Activated naive CD8-positive, alpha-beta T cell treated with anti-CD3 and anti-CD28 coated beads, Interleukin-2, amount 50 U/mL, for 16 hours (primary cell): Measurements from ENCODE around the gene MAPKBP1.

Experiments
- DNase-seq: peaks from one replicate; pipeline ENCODE4 v3.0.0-alpha.2; 2020; ENCODE audit warnings: low read depth, low spot score

The MAPKBP1 gene

DNA sequence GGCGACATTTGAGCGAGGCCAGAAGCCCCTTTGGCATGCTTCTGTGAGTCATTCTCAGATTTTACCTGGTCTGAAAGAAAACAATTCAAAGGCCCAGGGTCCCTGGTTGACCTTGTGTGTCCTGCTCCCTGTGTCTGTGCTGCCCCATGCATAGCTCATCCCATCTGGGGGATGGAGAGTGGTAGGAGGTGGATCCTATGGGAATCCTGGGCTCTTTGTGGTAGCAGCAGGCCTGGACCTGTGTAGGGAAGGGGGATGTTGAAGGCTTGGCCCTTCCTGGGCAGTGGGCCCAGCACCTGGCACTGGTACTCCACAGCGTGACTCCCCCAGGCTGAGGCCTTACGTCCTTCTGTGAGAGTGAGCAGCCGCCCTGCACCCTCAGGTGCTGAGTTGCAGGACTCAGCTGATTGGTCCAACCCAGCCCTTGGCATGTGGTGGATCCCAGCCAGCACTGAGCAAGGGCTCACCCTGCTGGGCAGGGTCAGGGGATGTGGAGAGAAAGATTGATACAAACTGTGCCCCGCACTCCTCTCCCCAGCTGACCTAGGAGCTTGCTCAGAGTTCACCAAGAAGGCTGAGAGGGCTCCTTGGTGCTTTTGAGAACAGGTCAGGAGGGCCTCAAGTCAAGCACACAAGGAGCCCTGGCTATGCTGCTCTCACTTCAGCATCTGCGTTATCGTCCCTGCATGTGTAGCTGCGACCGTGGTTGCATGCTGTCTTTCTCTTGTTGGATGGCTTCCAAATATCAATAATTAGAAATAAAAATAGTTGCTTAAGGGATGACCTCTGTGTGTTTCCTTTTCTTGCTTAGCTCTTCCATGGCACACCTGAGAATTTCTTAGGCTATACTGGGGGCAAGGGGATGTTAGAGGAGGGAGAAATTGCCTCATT lies 32.3 kb downstream of the MAPKBP1 start:
- no peak for DNase-seq

DNA sequence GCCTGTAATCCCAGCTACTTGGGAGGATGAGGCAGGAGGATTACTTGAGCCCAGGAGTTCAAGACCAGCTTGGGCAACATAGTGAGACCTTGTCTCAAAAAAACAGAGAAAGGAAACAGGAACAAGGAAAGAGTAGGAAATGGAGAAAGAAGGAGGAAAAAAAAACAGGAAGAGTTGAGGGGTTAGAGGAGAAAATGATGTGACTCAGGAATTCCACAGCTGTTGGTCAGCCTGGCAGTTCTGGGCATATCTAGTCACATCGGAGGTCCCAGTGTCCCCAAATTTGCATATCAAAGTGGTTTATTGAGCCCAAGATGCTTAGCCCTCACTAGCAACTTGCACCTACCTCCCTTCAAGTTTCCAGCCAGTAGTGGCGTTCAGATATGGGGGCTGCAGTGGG lies 34.8 kb downstream of the MAPKBP1 start:
- DNase-seq = no peak

DNA sequence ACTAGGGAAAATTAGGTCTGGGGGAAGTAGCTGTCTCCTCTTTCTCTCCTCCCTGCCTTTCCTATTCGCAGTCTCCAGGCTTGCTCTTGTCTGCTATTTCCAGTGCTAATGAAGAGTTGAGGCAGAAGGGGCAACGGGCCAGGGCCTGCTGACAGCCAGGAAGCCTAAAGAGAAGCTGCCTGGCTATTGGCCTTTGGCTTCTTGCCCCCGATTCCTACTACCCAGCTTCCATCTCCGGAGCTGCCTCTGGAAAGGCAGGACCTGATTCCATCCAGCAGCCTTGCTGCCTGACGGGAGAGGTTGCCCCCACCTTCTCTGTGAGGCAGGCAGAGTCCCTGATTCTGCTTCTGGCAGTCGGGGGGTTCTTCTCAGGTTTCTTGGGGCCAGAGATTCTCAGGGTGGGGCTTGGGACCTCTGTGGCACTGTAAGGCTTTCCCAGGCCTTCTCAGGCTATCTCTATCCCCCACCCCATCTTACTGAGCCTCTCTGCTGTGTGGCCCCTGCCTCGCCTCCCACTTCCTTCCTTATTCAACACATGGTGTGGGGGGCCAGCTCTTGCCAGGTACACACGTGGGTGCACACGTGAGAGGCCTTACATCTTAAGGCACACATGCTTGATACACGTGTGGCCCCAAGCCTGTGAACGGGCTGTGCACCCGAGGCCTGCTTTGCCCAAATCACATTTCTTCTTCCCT lies 35.4 kb downstream of the MAPKBP1 start:
- DNase-seq = no peak

DNA sequence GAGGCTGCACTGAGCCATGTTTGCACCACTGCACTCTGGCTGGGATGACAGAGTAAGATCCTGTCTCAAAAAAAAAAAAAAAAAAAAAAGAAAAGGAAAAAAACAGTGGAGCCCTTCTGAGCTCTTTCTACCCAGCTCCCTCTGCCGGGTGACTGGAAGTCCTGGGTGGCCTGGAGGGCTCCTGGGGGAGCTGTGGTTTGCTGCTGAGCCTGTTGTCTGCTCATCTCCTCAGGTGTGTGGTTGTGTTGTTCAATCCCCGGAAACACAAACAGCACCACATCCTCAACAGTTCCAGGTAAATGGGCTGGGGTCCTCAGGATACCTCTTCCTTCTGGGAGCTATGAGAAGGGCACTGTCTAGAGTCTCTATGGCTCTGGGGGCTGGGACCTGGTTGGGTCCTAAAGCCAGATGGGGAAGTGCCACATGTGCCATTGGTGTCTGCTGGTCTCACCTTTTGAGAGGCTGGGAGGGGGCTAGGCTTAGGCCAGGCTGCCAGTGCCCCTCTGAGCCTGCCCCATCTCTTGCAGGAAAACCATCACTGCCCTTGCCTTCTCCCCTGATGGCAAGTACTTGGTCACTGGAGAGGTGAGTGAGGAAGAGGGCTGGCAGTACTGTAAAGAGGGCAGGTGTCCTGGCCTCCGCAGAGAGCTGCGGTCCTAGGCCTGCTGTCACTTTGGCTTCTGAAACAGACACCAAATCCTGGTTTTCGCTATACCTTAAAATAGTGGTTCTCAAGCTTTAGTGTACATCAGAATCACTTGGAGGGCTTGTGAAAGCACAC lies 36.6 kb downstream of the MAPKBP1 start:
- DNase-seq = no peak

GRCh38 chr15:41811432-41812195 lies 37.3 kb downstream of the MAPKBP1 start:
- DNase-seq = peak; percentile 34

DNA sequence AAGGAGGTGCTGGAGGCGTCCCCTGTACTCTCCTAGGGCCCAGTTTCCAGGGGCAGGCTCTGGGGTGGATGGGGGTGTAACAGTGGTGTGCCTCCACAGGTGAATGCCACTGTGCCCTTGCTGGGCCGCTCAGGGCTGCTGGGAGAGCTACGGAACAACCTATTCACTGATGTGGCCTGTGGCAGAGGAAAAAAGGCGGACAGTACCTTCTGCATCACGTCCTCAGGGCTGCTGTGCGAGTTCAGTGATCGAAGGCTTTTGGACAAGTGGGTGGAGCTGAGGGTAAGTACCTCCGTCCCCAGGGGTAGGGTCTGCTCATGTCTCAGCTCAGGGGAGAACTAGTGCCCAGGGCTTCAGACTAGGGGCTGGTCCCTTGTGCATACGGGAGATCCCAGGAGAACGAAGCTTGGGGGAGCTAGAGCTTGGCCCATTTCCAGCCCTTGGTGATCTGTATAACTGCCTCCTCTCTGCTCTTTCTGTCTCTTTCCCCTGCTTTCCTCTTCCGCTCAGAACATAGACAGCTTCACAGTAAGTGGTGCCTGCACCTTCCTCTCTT lies 38.6 kb downstream of the MAPKBP1 start:
- no peak for DNase-seq

GRCh38 chr15:41813426-41813825 lies 39.1 kb downstream of the MAPKBP1 start:
- DNase-seq = no peak

- no peak for DNase-seq
Measured at GRCh38 chr15:41814534-41814933, 40.2 kb downstream of the MAPKBP1 start.

GRCh38 chr15:41816788-41817187 lies 42.5 kb downstream of the MAPKBP1 start:
- DNase-seq = no peak

- no peak for DNase-seq
Measured at GRCh38 chr15:41817327-41817726, 43.0 kb downstream of the MAPKBP1 start.

DNA sequence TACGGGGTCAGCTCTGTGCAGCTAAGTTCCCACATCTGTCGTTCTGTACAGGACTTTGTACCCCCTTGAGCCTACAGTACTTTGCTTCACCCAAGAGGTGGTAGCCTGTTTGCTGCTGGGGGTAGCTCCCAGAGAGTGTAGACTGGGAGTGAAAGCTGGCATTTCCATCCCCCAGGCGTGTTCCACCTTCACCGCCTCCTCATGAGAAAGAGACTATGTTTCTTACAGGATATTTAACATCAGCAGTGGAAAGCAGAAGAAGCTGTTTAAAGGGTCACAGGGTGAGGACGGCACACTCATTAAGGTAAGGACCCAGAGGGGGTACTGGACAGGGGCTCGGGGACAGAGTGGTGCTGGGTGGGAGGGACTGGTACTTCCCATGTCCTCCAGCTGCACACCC lies 43.5 kb downstream of the MAPKBP1 start:
- no peak for DNase-seq

DNA sequence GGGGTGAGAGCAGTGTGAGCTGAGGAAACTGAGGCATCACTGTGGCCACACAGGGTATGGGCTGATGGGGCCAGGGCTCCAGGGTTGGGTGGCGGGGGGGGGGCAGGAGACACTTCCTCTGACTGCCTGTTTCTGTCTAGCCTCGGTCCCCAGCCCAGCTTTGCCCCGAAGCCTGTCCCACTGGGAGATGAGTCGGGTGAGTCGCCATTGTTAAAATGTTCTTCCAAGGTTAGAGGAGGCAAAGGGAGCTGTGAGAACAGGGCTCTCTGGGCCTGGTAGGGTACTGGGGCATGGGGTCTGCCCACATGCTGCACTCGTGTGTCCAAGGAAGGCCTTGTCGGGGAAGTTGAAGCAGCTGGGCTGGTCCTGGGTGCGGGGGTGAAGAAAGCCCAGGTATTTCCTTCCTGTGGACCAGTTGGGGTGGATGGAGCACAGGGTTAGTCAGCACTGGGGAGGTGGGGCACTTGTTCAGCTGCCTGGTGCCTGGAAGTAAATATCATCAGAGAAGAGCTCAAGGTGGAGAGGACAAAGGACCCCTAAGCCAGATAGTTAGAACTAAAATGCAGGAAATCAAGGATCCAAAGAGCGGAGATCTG lies 45.3 kb downstream of the MAPKBP1 start:
- no peak for DNase-seq

- DNase-seq = no peak
Measured at GRCh38 chr15:41820791-41821423, 46.6 kb downstream of the MAPKBP1 start.

DNA sequence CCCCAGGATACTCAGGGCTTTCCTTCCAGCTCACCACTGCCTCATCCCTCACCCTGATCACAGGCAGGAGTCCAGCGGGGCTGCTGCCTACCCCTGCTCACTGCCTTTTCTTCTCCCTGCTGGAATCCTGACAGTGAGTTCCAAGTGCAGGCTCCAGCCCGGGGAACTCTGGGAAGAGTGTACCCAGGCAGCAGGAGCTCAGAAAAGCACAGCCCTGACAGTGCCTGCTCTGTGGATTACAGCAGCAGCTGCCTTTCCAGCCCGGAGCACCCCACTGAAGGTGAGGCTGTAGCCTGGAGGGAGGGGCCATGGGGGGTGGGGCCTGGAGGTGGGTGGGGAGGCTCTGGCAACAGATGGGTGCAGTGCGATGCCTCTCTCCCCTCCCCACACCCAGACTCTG lies 47.5 kb downstream of the MAPKBP1 start:
- no peak for DNase-seq

GRCh38 chr15:41822471-41822870 lies 48.2 kb downstream of the MAPKBP1 start:
- no peak for DNase-seq

DNA sequence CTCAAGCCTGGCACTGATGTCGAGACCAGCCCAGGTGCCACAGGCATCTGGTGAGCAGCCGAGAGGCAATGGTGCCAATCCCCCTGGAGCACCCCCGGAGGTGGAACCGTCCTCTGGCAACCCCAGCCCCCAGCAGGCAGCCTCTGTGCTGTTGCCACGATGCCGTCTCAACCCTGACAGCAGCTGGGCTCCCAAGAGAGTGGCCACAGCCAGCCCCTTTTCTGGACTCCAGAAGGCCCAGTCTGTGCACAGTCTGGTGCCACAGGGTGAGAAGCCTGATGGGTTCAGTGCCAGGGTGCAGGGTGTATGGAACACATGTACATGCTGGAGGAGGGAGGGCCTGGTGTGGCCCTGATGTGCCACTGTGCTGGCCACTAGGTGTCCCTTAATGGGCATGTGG lies 48.7 kb downstream of the MAPKBP1 start:
- DNase-seq = no peak

DNA sequence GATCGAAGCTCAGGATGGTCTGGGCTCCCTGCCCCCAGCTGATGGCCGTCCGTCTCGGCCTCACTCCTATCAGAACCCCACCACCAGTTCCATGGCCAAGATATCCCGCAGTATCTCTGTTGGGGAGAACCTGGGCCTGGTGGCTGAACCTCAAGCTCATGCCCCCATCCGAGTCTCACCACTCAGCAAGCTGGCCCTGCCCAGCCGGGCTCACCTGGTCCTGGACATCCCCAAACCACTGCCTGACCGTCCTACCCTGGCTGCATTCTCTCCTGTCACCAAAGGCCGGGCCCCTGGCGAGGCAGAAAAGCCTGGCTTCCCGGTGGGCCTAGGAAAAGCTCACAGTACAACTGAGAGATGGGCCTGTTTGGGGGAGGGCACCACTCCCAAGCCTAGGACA lies 49.2 kb downstream of the MAPKBP1 start:
- DNase-seq = no peak

GRCh38 chr15:41824062-41824745 lies 49.9 kb downstream of the MAPKBP1 start:
- DNase-seq = no peak

GRCh38 chr15:41825145-41825544 lies 50.9 kb downstream of the MAPKBP1 start:
- no peak for DNase-seq
